H1 (cell line): ENCODE results near the gene SLC5A9.

Source experiments
- EZH2 ChIP-seq: fragments of 200-600 bp; sonication (generic); IDR thresholded peaks from 2 replicates; pipeline ENCODE4 v1.7.1; 2012; ENCODE audit warnings: low read depth, mild to moderate bottlenecking, moderate library complexity, low read length, inconsistent platforms; ENCODE audit not compliant: severe bottlenecking
- GABPA ChIP-seq: IDR thresholded peaks from 2 replicates; pipeline ENCODE4 v1.6.1; 2011; ENCODE audit warnings: mild to moderate bottlenecking, low read length, moderate library complexity, borderline replicate concordance; ENCODE audit not compliant: insufficient read depth
- MAFK ChIP-seq: IDR thresholded peaks from 2 replicates; pipeline ENCODE4 v1.6.1; 2012; ENCODE audit warnings: low read depth, mild to moderate bottlenecking, improper control_type of control experiment, low read length
- POLR2A ChIP-seq, 2 experiments: IDR thresholded peaks; 1 replicate in 1 of 2; 2 replicates in 1 of 2; pipeline ENCODE4 v1.6.1; 2011; ENCODE audit warnings: low read depth in 2 of 2, low read length in 2 of 2, mild to moderate bottlenecking in 2 of 2; ENCODE audit errors: control extremely low read depth in 1 of 2
- TF ChIP-seq, protein P1 (sequence below), 3 experiments: IDR thresholded peaks; 1 replicate in 2 of 3; 2 replicates in 1 of 3; pipeline versions ENCODE4 v1.5.1 to v1.6.1; 2011; ENCODE audit warnings: low read length in 3 of 3, mild to moderate bottlenecking in 3 of 3, inconsistent platforms in 2 of 3, low read depth in 1 of 3, moderate library complexity in 1 of 3; ENCODE audit not compliant: insufficient read depth in 1 of 3; ENCODE audit errors: control extremely low read depth in 1 of 3
- TF ChIP-seq, protein P2 (sequence below): IDR thresholded peaks from 2 replicates; pipeline ENCODE4 v1.6.1; 2012; ENCODE audit warnings: inconsistent platforms

DNA sequence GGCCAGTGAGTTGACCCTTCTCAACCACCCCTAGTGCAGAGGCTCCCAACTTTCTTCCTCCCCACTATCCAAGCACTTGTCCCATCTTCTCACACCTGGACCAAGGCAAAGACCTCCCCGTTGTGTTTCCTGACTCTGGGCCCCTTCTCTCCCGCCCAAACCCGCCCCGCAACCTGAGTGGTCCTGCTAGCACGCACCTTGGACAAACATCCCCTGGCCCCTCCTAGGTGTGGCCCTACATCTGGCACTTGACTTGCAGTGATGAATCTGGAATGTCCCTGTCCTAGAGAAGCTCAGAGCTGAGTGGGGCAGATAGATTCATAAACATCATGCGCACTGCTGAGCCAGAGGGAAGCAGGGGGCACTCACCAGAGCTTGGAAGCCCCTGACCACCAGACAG, 2.3 kb downstream of the SLC5A9 start:
- TF ChIP-seq, protein P1, sequence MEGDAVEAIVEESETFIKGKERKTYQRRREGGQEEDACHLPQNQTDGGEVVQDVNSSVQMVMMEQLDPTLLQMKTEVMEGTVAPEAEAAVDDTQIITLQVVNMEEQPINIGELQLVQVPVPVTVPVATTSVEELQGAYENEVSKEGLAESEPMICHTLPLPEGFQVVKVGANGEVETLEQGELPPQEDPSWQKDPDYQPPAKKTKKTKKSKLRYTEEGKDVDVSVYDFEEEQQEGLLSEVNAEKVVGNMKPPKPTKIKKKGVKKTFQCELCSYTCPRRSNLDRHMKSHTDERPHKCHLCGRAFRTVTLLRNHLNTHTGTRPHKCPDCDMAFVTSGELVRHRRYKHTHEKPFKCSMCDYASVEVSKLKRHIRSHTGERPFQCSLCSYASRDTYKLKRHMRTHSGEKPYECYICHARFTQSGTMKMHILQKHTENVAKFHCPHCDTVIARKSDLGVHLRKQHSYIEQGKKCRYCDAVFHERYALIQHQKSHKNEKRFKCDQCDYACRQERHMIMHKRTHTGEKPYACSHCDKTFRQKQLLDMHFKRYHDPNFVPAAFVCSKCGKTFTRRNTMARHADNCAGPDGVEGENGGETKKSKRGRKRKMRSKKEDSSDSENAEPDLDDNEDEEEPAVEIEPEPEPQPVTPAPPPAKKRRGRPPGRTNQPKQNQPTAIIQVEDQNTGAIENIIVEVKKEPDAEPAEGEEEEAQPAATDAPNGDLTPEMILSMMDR (IDR thresholded peaks at IDR 0.05; ENCODE audit: control extremely low read depth in 1 of 3, insufficient read depth in 1 of 3, low read depth in 1 of 3, low read length in 3 of 3): no peak
- TF ChIP-seq, protein P2, sequence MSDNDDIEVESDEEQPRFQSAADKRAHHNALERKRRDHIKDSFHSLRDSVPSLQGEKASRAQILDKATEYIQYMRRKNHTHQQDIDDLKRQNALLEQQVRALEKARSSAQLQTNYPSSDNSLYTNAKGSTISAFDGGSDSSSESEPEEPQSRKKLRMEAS: no peak
- TF ChIP-seq GABPA (no peak), POLR2A (IDR thresholded peaks at IDR 0.05; ENCODE audit: control extremely low read depth in 1 of 2, low read depth in 2 of 2, low read length in 2 of 2) (no peak), EZH2 (no peak), MAFK (no peak)
